WTC11 (cell line): ENCODE data around the gene ARHGEF28. TPM values are rescaled to one million over a fixed set of nuclear protein-coding genes. Genes with fewer than 3 reads are reported as not detected.

Experiments used
- ATAC-seq: fragments of 200-7000 bp; cut with Tn5 transposase; 2 replicates; pipeline ENCODE4 v1.10.0; 2021; ENCODE audit warnings: mild to moderate bottlenecking, moderate library complexity
- CTCF ChIA-PET: fragments of 300-600 bp; sonication (Branson Sonifier 250); formaldehyde crosslinking; loops from one replicate; lab custom pipeline; 2021; ENCODE audit warnings: antibody characterized with exemption; lab: Charles Lee
- POLR2A ChIA-PET: fragments of 350-600 bp; sonication (Branson Sonifier 250); formaldehyde crosslinking; loops from one replicate; lab custom pipeline; 2021; ENCODE audit warnings: antibody characterized with exemption; lab: Charles Lee
- DNase-seq: peaks from one replicate; pipeline ENCODE4 v3.0.0; 2021; ENCODE audit warnings: low spot score
- H3K27ac Mint-ChIP-seq: 2 replicates; pipeline ENCODE4 v1.8.0; 2021; ENCODE audit warnings: mixed read lengths
- H3K27me3 Mint-ChIP-seq: 2 replicates; pipeline ENCODE4 v1.8.0; 2021; ENCODE audit warnings: low read depth, mild to moderate bottlenecking, moderate library complexity, mixed read lengths
- H3K36me3 Mint-ChIP-seq: 2 replicates; pipeline ENCODE4 v1.8.0; 2021; ENCODE audit warnings: mixed read lengths
- H3K4me1 Mint-ChIP-seq: 2 replicates; pipeline ENCODE4 v1.8.0; 2022; ENCODE audit warnings: mixed read lengths
- H3K4me3 Mint-ChIP-seq: 2 replicates; pipeline ENCODE4 v1.8.0; 2021; ENCODE audit warnings: mild to moderate bottlenecking, moderate library complexity, mixed read lengths
- H3K9me3 Mint-ChIP-seq: 2 replicates; pipeline ENCODE4 v1.8.0; 2021; ENCODE audit warnings: mixed read lengths
- CREM ChIP-seq: sonication (generic); formaldehyde crosslinking; IDR thresholded peaks from 2 replicates; pipeline ENCODE4 v1.8.1; 2022; ENCODE audit warnings: mild to moderate bottlenecking, missing genetic modification reagents, moderate library complexity
- HMGA2 ChIP-seq: fragments of 250-450 bp; sonication (Bioruptor Pico); IDR thresholded peaks from 2 replicates; pipeline ENCODE4 v1.4.0; 2021; ENCODE audit warnings: mild to moderate bottlenecking, moderate library complexity
- IRF2 ChIP-seq: sonication (generic); formaldehyde crosslinking; IDR thresholded peaks from 2 replicates; pipeline ENCODE4 v1.8.0; 2022; ENCODE audit warnings: low read depth, missing genetic modification reagents, borderline replicate concordance
- JAZF1 ChIP-seq: fragments of 250-450 bp; sonication (Bioruptor Pico); IDR thresholded peaks from 2 replicates; pipeline ENCODE4 v1.9.0; 2021; ENCODE audit warnings: moderate library complexity, mild to moderate bottlenecking, inconsistent platforms
- JUN ChIP-seq: sonication (generic); formaldehyde crosslinking; IDR thresholded peaks from 2 replicates; pipeline ENCODE4 v1.8.0; 2023; ENCODE audit warnings: mild to moderate bottlenecking, missing genetic modification reagents
- NFE2L1 ChIP-seq: sonication (generic); formaldehyde crosslinking; IDR thresholded peaks from 2 replicates; pipeline ENCODE4 v1.8.1; 2023; ENCODE audit warnings: missing genetic modification reagents
- NFYB ChIP-seq: sonication (generic); formaldehyde crosslinking; conservative IDR thresholded peaks from 2 replicates; pipeline ENCODE4 v1.8.0; 2022; ENCODE audit warnings: low read depth, missing genetic modification reagents
- NR1H2 ChIP-seq: sonication (generic); formaldehyde crosslinking; IDR thresholded peaks from 2 replicates; pipeline ENCODE4 v1.9.0; 2021; ENCODE audit warnings: mild to moderate bottlenecking, moderate library complexity, missing genetic modification reagents
- NR2C2 ChIP-seq: sonication (generic); formaldehyde crosslinking; IDR thresholded peaks from 2 replicates; pipeline ENCODE4 v1.8.0; 2022; ENCODE audit warnings: mild to moderate bottlenecking, missing genetic modification reagents
- OVOL2 ChIP-seq: fragments of 250-450 bp; sonication (Bioruptor Pico); IDR thresholded peaks from 2 replicates; pipeline ENCODE4 v1.9.0; 2021; ENCODE audit warnings: mild to moderate bottlenecking, borderline replicate concordance
- PRRX2 ChIP-seq: fragments of 250-450 bp; sonication (Bioruptor Pico); IDR thresholded peaks from 2 replicates; pipeline ENCODE4 v1.8.0; 2021; ENCODE audit warnings: mild to moderate bottlenecking
- ZNF121 ChIP-seq: sonication (generic); formaldehyde crosslinking; IDR thresholded peaks from 2 replicates; pipeline ENCODE4 v1.8.0; 2023; ENCODE audit warnings: missing genetic modification reagents
- ZNF671 ChIP-seq: fragments of 250-450 bp; sonication (Bioruptor Pico); IDR thresholded peaks from 2 replicates; pipeline ENCODE4 v1.8.0; 2021; ENCODE audit warnings: mild to moderate bottlenecking
- total RNA-seq: library from RNA; stranded (reverse); gene quantifications from 3 replicates; pipeline ENCODE4 v1.2.3, GENCODE V29; 2021
- TF ChIP-seq, protein P1 (sequence below): sonication (generic); formaldehyde crosslinking; IDR thresholded peaks from 2 replicates; pipeline ENCODE4 v1.8.1; 2023; ENCODE audit warnings: mild to moderate bottlenecking, missing genetic modification reagents
- TF ChIP-seq, protein P2 (sequence below): sonication (generic); formaldehyde crosslinking; IDR thresholded peaks from 2 replicates; pipeline ENCODE4 v1.8.0; 2023; ENCODE audit warnings: missing genetic modification reagents
- TF ChIP-seq, protein P3 (sequence below): sonication (generic); formaldehyde crosslinking; IDR thresholded peaks from 2 replicates; pipeline ENCODE4 v1.8.1; 2022; ENCODE audit warnings: low read depth, missing genetic modification reagents, borderline replicate concordance
- TF ChIP-seq, protein P4 (sequence below): fragments of 250-450 bp; sonication (Bioruptor Pico); conservative IDR thresholded peaks from 2 replicates; pipeline ENCODE4 v1.9.0; 2021; ENCODE audit warnings: mild to moderate bottlenecking
- TF ChIP-seq, protein P5 (sequence below): fragments of 250-450 bp; sonication (Bioruptor Pico); IDR thresholded peaks from 2 replicates; pipeline ENCODE4 v1.8.0; 2021; ENCODE audit warnings: mild to moderate bottlenecking
- TF ChIP-seq, protein P6 (sequence below): fragments of 250-450 bp; sonication (Bioruptor Pico); IDR thresholded peaks from 2 replicates; pipeline ENCODE4 v1.9.0; 2021; ENCODE audit warnings: mild to moderate bottlenecking, borderline replicate concordance

ARHGEF28 gene
- total RNA-seq, 1 experiment from 2014 or later = 0.96 TPM

DNA sequence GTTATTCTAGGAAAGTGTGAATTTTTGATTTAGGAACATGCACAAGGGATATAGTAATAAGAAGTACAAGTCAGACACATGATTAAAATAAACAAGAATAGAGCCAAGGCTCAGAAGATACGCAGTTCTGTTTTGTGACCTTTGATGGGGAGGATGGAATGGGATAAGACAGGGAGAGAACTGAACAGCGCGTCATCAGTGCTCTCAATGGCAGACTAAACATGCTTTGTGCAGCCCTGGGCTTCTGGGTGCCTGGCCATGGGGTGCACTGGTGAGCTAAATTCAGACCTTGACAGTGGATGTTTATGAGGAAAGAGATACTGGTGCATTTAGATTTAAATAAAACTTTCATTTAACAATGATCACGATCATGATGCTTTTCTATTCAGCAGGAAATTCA is 309.7 kb downstream of the ARHGEF28 start:
- no peak overlapping the region for H3K27ac Mint-ChIP-seq
- DNase-seq = no peak
- H3K27me3 Mint-ChIP-seq = no peaks in the 10 kb centered on the region
- TF ChIP-seq HMGA2 (CRISPR knock-in tag) (no peak), NFYB (CRISPR knock-in tag) (no peak), NR2C2 (no peak)
- TF ChIP-seq, protein P1, sequence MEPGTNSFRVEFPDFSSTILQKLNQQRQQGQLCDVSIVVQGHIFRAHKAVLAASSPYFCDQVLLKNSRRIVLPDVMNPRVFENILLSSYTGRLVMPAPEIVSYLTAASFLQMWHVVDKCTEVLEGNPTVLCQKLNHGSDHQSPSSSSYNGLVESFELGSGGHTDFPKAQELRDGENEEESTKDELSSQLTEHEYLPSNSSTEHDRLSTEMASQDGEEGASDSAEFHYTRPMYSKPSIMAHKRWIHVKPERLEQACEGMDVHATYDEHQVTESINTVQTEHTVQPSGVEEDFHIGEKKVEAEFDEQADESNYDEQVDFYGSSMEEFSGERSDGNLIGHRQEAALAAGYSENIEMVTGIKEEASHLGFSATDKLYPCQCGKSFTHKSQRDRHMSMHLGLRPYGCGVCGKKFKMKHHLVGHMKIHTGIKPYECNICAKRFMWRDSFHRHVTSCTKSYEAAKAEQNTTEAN = no peak
- ChIA-PET CTCF (no interaction called here), POLR2A (no interaction called here)
- H3K9me3 Mint-ChIP-seq = no peaks in the 10 kb centered on the region
- no peaks in the 10 kb centered on the region for H3K36me3 Mint-ChIP-seq
- H3K4me3 Mint-ChIP-seq = no peak overlapping the region
- ATAC-seq = no peak
- H3K4me1 Mint-ChIP-seq = no peaks in the 10 kb centered on the region

DNA sequence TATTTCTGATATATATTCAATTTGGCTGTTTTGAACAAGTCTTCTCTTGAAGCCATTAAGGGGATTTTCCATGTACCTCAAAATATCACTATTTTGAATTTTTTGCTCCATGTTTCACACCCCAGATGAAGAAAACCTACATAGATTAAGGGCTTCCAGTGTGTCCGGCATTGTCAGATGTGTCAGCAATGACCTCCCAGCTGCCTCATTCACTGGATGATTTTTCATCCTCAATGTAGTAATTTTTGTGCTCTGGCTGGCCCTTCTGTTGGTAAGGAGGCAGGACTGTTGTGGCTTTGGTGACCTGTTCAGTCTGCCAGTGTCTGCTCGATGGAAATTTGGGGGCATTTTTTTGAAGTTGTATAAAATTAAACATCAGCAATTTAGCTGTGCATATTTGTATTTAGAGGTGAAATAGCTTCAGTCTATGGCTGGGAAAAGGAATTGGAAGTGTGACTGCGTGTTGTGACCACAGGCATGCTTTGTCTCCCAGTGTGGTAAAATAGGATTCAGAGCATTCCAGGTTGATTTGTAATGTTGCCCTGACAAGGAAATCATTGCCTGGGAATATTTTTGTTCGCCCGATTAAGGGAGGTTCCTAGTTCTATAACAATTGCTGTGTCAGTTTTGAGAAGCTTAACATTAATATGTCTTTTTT is 312.4 kb downstream of the ARHGEF28 start:
- TF ChIP-seq IRF2 = no peak
- TF ChIP-seq, protein P2, sequence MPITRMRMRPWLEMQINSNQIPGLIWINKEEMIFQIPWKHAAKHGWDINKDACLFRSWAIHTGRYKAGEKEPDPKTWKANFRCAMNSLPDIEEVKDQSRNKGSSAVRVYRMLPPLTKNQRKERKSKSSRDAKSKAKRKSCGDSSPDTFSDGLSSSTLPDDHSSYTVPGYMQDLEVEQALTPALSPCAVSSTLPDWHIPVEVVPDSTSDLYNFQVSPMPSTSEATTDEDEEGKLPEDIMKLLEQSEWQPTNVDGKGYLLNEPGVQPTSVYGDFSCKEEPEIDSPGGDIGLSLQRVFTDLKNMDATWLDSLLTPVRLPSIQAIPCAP (CRISPR knock-in tag) = no peak
- TF ChIP-seq CREM = no peak
- no peak for TF ChIP-seq OVOL2 (CRISPR knock-in tag)
- TF ChIP-seq JAZF1 = no peak
- TF ChIP-seq, protein P3, sequence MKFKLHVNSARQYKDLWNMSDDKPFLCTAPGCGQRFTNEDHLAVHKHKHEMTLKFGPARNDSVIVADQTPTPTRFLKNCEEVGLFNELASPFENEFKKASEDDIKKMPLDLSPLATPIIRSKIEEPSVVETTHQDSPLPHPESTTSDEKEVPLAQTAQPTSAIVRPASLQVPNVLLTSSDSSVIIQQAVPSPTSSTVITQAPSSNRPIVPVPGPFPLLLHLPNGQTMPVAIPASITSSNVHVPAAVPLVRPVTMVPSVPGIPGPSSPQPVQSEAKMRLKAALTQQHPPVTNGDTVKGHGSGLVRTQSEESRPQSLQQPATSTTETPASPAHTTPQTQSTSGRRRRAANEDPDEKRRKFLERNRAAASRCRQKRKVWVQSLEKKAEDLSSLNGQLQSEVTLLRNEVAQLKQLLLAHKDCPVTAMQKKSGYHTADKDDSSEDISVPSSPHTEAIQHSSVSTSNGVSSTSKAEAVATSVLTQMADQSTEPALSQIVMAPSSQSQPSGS = no peak
- TF ChIP-seq, protein P4, sequence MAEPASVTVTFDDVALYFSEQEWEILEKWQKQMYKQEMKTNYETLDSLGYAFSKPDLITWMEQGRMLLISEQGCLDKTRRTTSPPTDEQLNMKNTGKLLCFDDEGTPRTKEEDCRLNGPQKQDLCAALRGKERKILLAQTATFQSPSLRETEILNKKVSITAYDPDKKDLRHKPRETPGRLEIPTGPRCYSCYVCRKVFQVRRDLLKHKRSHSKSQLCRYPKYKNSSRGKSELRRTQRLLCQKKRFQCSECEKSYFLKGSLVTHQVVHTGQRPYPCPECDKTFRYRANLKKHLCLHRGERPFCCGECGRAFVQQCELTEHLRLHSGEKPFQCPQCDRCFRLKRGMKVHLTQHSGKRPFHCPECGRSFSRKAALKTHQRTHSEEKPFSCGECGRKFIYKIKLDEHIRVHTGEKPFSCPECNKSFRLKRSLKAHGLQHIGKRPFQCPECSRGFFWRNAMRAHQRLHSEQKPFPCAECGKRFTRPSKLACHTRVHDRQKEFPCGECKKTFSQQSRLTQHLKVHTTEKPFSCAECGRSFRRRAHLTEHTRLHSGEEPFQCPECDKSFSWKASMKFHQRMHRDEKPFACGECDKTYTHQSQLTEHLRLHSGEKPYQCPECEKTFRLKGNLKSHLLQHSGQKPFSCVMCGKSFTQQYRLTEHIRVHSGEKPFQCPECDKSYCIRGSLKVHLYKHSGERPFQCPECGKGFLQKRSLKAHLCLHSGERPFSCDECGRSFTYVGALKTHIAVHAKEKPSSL = no peak
- no peak for TF ChIP-seq NR2C2
- TF ChIP-seq JUN (CRISPR knock-in tag) = no peak
- no peak for TF ChIP-seq PRRX2 (CRISPR knock-in tag)
- TF ChIP-seq ZNF671 (CRISPR knock-in tag) = no peak
- TF ChIP-seq, protein P5, sequence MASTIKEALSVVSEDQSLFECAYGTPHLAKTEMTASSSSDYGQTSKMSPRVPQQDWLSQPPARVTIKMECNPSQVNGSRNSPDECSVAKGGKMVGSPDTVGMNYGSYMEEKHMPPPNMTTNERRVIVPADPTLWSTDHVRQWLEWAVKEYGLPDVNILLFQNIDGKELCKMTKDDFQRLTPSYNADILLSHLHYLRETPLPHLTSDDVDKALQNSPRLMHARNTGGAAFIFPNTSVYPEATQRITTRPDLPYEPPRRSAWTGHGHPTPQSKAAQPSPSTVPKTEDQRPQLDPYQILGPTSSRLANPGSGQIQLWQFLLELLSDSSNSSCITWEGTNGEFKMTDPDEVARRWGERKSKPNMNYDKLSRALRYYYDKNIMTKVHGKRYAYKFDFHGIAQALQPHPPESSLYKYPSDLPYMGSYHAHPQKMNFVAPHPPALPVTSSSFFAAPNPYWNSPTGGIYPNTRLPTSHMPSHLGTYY (CRISPR knock-in tag) = no peak
- ATAC-seq (no peak), DNase-seq (no peak)
- H3K27ac Mint-ChIP-seq = no peak overlapping the region
- H3K27me3 Mint-ChIP-seq = no peaks in the 10 kb centered on the region
- ChIA-PET CTCF (no interaction called here), POLR2A (no interaction called here)
- H3K36me3 Mint-ChIP-seq = no peaks in the 10 kb centered on the region
- H3K9me3 Mint-ChIP-seq = peaks cover 8% of the 10 kb centered on the region; the same call in 1 of the 2 replicates
- H3K4me1 Mint-ChIP-seq = peaks cover 10% of the 10 kb centered on the region
- H3K4me3 Mint-ChIP-seq = no peak overlapping the region

DNA sequence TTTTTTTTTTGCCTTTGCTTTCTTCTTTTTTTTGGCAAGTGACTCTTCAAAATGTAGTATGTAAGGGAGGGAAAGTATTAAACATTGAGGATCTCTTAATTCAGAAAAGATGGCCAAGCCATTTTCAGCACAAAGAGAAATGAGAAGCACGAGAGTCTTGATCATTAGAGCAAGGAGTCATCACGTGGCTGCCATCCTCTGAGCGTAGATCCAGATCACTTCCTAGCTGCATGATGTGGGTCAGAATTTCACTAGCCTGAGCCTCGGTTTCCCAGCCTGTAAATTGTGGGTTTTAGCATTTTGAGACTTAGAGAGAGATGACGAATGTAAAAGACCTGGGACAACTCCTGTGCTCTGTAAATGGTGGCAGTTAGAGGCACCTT is 312.9 kb downstream of the ARHGEF28 start:
- Mint-ChIP-seq H3K27me3 (no peaks in the 10 kb centered on the region), H3K9me3 (peaks cover 8% of the 10 kb centered on the region), H3K4me3 (no peak overlapping the region), H3K36me3 (no peaks in the 10 kb centered on the region), H3K4me1 (peaks cover 10% of the 10 kb centered on the region), H3K27ac (no peak overlapping the region)
- CTCF ChIA-PET = no interaction called here
- DNase-seq (no peak), ATAC-seq (no peak)
- POLR2A ChIA-PET = no interaction called here
- no peak for TF ChIP-seq NR1H2 (CRISPR knock-in tag)
- TF ChIP-seq NFE2L1 = no peak
- no peak for TF ChIP-seq ZNF121
- TF ChIP-seq, protein P6, sequence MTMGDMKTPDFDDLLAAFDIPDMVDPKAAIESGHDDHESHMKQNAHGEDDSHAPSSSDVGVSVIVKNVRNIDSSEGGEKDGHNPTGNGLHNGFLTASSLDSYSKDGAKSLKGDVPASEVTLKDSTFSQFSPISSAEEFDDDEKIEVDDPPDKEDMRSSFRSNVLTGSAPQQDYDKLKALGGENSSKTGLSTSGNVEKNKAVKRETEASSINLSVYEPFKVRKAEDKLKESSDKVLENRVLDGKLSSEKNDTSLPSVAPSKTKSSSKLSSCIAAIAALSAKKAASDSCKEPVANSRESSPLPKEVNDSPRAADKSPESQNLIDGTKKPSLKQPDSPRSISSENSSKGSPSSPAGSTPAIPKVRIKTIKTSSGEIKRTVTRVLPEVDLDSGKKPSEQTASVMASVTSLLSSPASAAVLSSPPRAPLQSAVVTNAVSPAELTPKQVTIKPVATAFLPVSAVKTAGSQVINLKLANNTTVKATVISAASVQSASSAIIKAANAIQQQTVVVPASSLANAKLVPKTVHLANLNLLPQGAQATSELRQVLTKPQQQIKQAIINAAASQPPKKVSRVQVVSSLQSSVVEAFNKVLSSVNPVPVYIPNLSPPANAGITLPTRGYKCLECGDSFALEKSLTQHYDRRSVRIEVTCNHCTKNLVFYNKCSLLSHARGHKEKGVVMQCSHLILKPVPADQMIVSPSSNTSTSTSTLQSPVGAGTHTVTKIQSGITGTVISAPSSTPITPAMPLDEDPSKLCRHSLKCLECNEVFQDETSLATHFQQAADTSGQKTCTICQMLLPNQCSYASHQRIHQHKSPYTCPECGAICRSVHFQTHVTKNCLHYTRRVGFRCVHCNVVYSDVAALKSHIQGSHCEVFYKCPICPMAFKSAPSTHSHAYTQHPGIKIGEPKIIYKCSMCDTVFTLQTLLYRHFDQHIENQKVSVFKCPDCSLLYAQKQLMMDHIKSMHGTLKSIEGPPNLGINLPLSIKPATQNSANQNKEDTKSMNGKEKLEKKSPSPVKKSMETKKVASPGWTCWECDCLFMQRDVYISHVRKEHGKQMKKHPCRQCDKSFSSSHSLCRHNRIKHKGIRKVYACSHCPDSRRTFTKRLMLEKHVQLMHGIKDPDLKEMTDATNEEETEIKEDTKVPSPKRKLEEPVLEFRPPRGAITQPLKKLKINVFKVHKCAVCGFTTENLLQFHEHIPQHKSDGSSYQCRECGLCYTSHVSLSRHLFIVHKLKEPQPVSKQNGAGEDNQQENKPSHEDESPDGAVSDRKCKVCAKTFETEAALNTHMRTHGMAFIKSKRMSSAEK (CRISPR knock-in tag) = no peak
- TF ChIP-seq, protein P4 = no peak
